Loucy (cell line): Measurements from ENCODE around the gene RIOK3.

Source experiments
- H2AFZ ChIP-seq: fragments of 200-600 bp; sonication (generic); 2 replicates; pipeline ENCODE4 v1.6.0; 2016; ENCODE audit warnings: antibody characterized with exemption, mild to moderate bottlenecking, low read length, moderate library complexity
- H3F3A ChIP-seq: fragments of 200-600 bp; 2 replicates; pipeline ENCODE4 v1.6.0; 2016; ENCODE audit warnings: antibody characterized with exemption, low read depth, mild to moderate bottlenecking
- H3K27me3 ChIP-seq: fragments of 200-600 bp; sonication (generic); 2 replicates; pipeline ENCODE4 v1.6.1; 2014; ENCODE audit warnings: low read length, mild to moderate bottlenecking; ENCODE audit not compliant: insufficient read depth, poor library complexity, severe bottlenecking
- H3K36me3 ChIP-seq: fragments of 200-600 bp; sonication (generic); 2 replicates; pipeline ENCODE4 v1.6.1; 2016; ENCODE audit warnings: low read length; ENCODE audit not compliant: insufficient read depth
- H3K4me1 ChIP-seq: fragments of 200-600 bp; sonication (generic); 2 replicates; pipeline ENCODE4 v1.5.1; 2014; ENCODE audit warnings: low read length, mild to moderate bottlenecking; ENCODE audit not compliant: insufficient read depth, poor library complexity, severe bottlenecking
- H3K4me2 ChIP-seq: fragments of 200-600 bp; sonication (generic); 2 replicates; pipeline ENCODE4 v1.6.0; 2014; ENCODE audit warnings: antibody characterized with exemption, low read length, low read depth, mild to moderate bottlenecking; ENCODE audit not compliant: poor library complexity, severe bottlenecking
- H3K4me3 ChIP-seq: fragments of 200-600 bp; sonication (generic); 2 replicates; pipeline ENCODE4 v1.5.1; 2014; ENCODE audit warnings: low read length, mild to moderate bottlenecking, mixed read lengths; ENCODE audit not compliant: poor library complexity, severe bottlenecking
- H3K79me2 ChIP-seq: fragments of 200-600 bp; sonication (generic); 2 replicates; pipeline ENCODE4 v1.6.1; 2014; ENCODE audit warnings: low read length; ENCODE audit not compliant: insufficient read depth
- H3K9ac ChIP-seq: fragments of 200-600 bp; sonication (generic); 2 replicates; pipeline ENCODE4 v1.6.0; 2014; ENCODE audit warnings: mild to moderate bottlenecking, low read depth, low read length, moderate library complexity; ENCODE audit not compliant: poor library complexity, severe bottlenecking
- H3K9me2 ChIP-seq: fragments of 200-600 bp; sonication (generic); replicated peaks from 2 replicates; pipeline ENCODE4 v1.6.1; 2016; ENCODE audit warnings: low read depth, low read length, mixed read lengths
- H3K9me3 ChIP-seq: fragments of 200-600 bp; sonication (generic); 2 replicates; pipeline ENCODE4 v1.6.1; 2014; ENCODE audit warnings: mild to moderate bottlenecking, antibody characterized with exemption, low read length, low read depth; ENCODE audit not compliant: insufficient read depth
- H4K20me1 ChIP-seq: fragments of 200-600 bp; sonication (generic); 2 replicates; pipeline ENCODE4 v1.6.0; 2014; ENCODE audit warnings: antibody characterized with exemption, low read length, mild to moderate bottlenecking; ENCODE audit not compliant: insufficient read depth, poor library complexity, severe bottlenecking
- CTCF ChIP-seq: fragments of 200-600 bp; sonication (generic); conservative IDR thresholded peaks from 2 replicates; pipeline ENCODE4 v1.5.1; 2014; ENCODE audit warnings: mild to moderate bottlenecking, antibody characterized with exemption, low read length
- EZH2phosphoT487 ChIP-seq: fragments of 200-600 bp; IDR thresholded peaks from 2 replicates; pipeline ENCODE4 v1.6.1; 2018; ENCODE audit warnings: antibody characterized with exemption, mild to moderate bottlenecking, moderate library complexity, borderline replicate concordance

RIOK3 gene

GRCh38 chr18:23503038-23503962 is 50.2 kb downstream of the RIOK3 start, which contains the start of gene RMC1:
Gene RMC1 (plus strand): TSS chr18:23503511. CDS start chr18:23503619, 108 bp downstream.
- Histone ChIP-seq H4K20me1 (peaks cover 17% of the 10 kb centered on the region), H3K27me3 (no peaks in the 10 kb centered on the region), H3K4me1 (peaks cover 30% of the 10 kb centered on the region), H3K9me3 (no peaks in the 10 kb centered on the region), H3K9ac (peak within 1 kb of the TSS; percentile 82), H2AFZ (peak within 1 kb of the TSS; percentile 89), H3K79me2 (peaks cover 41% of the 10 kb centered on the region), H3K36me3 (no peaks in the 10 kb centered on the region; the same call in 1 of the 2 replicates), H3K9me2 (no peaks in the 10 kb centered on the region), H3K4me2 (peak within 1 kb of the TSS; percentile 80), H3K4me3 (peak within 1 kb of the TSS; percentile 79), H3F3A (no peaks in the 10 kb centered on the region)
- TF ChIP-seq CTCF (no peak), EZH2phosphoT487 (no peak)

- H3K9ac ChIP-seq = peak overlapping the region; percentile 72
- H3K4me3 ChIP-seq = peak overlapping the region; percentile 79
- H3F3A ChIP-seq = no peaks in the 10 kb centered on the region
- H4K20me1 ChIP-seq = peaks cover 17% of the 10 kb centered on the region
- H3K27me3 ChIP-seq = no peaks in the 10 kb centered on the region
- peak overlapping the region; percentile 81 for H2AFZ ChIP-seq
- no peaks in the 10 kb centered on the region for H3K9me3 ChIP-seq
- H3K79me2 ChIP-seq = peaks cover 45% of the 10 kb centered on the region
- H3K4me2 ChIP-seq = peak overlapping the region; percentile 80
- peaks cover 4% of the 10 kb centered on the region; the same call in 1 of the 2 replicates for H3K36me3 ChIP-seq
- TF ChIP-seq EZH2phosphoT487 (no peak), CTCF (no peak)
- no peaks in the 10 kb centered on the region for H3K9me2 ChIP-seq
- peaks cover 30% of the 10 kb centered on the region for H3K4me1 ChIP-seq
Measured at GRCh38 chr18:23503963-23504344, 50.9 kb downstream of the RIOK3 start.

- Histone ChIP-seq H3K9me2 (no peaks in the 10 kb centered on the region), H3K9ac (peak overlapping the region; percentile 72), H4K20me1 (peaks cover 17% of the 10 kb centered on the region)
Measured at GRCh38 chr18:23504720-23505119, 51.6 kb downstream of the RIOK3 start.

More at GRCh38 chr18:23504720-23505119, 51.6 kb downstream of the RIOK3 start:
- no peak for TF ChIP-seq CTCF
- no peak for TF ChIP-seq EZH2phosphoT487
- no peak overlapping the region for H2AFZ ChIP-seq
- H3K27me3 ChIP-seq = no peaks in the 10 kb centered on the region
- peaks cover 45% of the 10 kb centered on the region for H3K79me2 ChIP-seq
- peaks cover 5% of the 10 kb centered on the region; the same call in 1 of the 2 replicates for H3K36me3 ChIP-seq
- no peaks in the 10 kb centered on the region for H3F3A ChIP-seq
- H3K9me3 ChIP-seq = no peaks in the 10 kb centered on the region
- peaks cover 30% of the 10 kb centered on the region for H3K4me1 ChIP-seq
- peak overlapping the region; percentile 79 for H3K4me3 ChIP-seq
- peak overlapping the region; percentile 80 for H3K4me2 ChIP-seq
